ENCODE data around the gene RAB29. TPM values are rescaled to one million over a fixed set of nuclear protein-coding genes. Genes with fewer than 3 reads are reported as not detected.

Gene RAB29
- total and polyA plus RNA-seq, 4 experiments from 2014 or later = 59.7 to 102 (median 79.3) TPM

DNA sequence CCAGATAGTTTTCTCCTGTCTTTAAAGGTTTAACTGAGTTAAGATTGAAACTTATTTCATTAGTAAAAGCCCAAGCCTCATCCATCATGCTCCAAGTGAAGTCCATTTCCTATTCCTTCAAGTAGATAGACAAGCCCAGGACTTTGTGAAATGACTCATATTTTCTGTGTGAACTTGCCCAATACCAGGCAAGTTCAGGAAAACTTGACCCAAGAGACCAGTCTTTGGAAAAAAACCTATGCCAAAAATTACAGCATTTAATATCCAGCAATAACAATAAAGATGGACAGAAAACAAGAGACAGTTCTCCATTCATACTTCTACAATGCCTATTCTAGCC is 405 bp upstream of the RAB29 start:
- Histone ChIP-seq H3K36me3 (ENCODE audit: insufficient read depth, low read length) (peaks cover 1% of the 10 kb centered on the region), H3K9me3 (ENCODE audit: control insufficient read depth in 1 of 2, low read length in 2 of 2) (no peaks in the 10 kb centered on the region), H3K27ac (ENCODE audit: low read depth, low read length) (peak overlapping the region; percentile 87), H3K4me3 (ENCODE audit: low read length in 2 of 2) (peak overlapping the region; percentile 59 to 77), H3K27me3 (ENCODE audit: insufficient read depth, low read length) (no peaks in the 10 kb centered on the region), H3K4me1 (ENCODE audit: insufficient read depth, low read length) (peaks cover 43% of the 10 kb centered on the region)
- CTCF ChIA-PET (ENCODE audit: partially characterized antibody) = interaction anchor here (1.5 to 7.7 kb wide), 7 partner anchors 14 to 202 kb away, joined by 4 to 60 read pairs (median 6); no protein-coding TSS in a partner anchor
- intact Hi-C loops (cut with micrococcal nuclease) = loop anchor here (1.0 to 2.0 kb wide), 5 partner anchors 25 to 653 kb away; partner anchors contain the start of genes NUCKS1 and SLC41A1
- Mint-ChIP-seq H3K27me3 (no peaks in the 10 kb centered on the region), H3K36me3 (peaks cover 0 to 38% of the 10 kb centered on the region in 2 donors), H3K9me3 (no peaks in the 10 kb centered on the region), H3K27ac (peak overlapping the region; percentile 92 to 98 (median 97)), H3K4me3 (peak overlapping the region; percentile 91 to 100 (median 92)), H3K4me1 (peaks cover 34 to 64% (median 46%) of the 10 kb centered on the region in 4 donors)
- POLR2A ChIA-PET (ENCODE audit: partially characterized antibody) = interaction anchor here (0.5 to 6.4 kb wide), 14 partner anchors 10 to 144 kb away, joined by 3 to 129 read pairs (median 11); partner anchors contain the start of genes ELK4, NUCKS1, PM20D1 and SLC41A1
- no peak for DNase-seq

DNA sequence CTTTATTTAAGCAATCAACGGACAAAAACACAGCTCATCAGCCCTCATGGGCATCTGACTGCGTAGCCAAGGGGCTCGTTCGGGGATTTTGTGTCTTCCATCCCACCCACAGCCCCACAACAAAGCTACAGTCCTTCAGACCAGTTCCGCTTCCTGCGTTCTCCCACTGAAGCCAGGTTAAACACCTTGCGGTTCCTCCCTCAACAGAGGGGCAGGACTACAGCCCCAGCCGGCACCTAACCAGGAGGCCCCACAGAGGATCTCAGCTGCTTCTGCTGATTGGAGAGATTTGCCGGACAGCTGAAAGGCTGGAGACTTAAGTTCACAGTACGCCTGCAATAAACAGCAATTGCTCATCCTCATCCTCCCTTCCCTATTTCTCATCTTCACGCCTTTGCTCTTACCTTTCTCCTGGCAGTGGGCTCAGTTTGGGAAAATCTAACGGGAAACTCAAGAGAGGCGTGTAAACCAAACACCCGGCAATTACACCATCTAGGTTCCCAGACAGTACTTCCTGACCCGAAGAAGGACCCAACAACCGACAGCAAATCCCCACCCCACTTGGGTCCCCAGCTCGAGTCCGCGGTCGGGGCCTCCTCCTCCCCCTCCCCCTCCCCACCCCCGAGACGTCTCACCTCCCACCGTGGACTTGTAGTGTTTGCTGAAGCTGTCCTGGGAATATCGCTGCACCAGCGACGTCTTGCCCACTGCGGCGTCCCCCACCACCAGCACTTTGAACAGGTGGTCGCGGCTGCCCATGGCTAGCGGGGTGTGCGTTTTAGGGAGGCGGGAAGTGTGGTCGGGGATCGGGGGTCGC is 876 bp downstream of the RAB29 start:
- Histone ChIP-seq H3K27ac (ENCODE audit: low read depth, low read length) (peak overlapping the region; percentile 87), H3K27me3 (ENCODE audit: insufficient read depth, low read length) (no peaks in the 10 kb centered on the region), H3K4me1 (ENCODE audit: insufficient read depth, low read length) (peaks cover 43% of the 10 kb centered on the region), H3K4me3 (ENCODE audit: low read length in 2 of 2) (peak overlapping the region; percentile 59 to 77), H3K9me3 (ENCODE audit: control insufficient read depth in 1 of 2, low read length in 2 of 2) (no peaks in the 10 kb centered on the region), H3K36me3 (ENCODE audit: insufficient read depth, low read length) (peaks cover 14% of the 10 kb centered on the region)
- Mint-ChIP-seq H3K4me1 (peaks cover 35 to 75% (median 50%) of the 10 kb centered on the region in 4 donors), H3K36me3 (peaks cover 4 to 50% of the 10 kb centered on the region in 2 donors), H3K27ac (peak overlapping the region; percentile 92 to 98 (median 97)), H3K4me3 (peak overlapping the region; percentile 91 to 100 (median 92)), H3K9me3 (no peaks in the 10 kb centered on the region), H3K27me3 (no peaks in the 10 kb centered on the region)
- POLR2A ChIA-PET (ENCODE audit: partially characterized antibody) = interaction anchor here (0.8 to 6.4 kb wide), 23 partner anchors 9 to 1547 kb away, joined by 3 to 129 read pairs (median 6); partner anchors contain the start of genes CD55, ELK4, NUCKS1 and PM20D1
- intact Hi-C loops (cut with micrococcal nuclease) = loop anchor here (1.0 to 5.0 kb wide), 6 partner anchors 24 to 652 kb away; partner anchors contain the start of genes NUCKS1 and SLC41A1
- CTCF ChIA-PET (ENCODE audit: partially characterized antibody) = interaction anchor here (1.0 to 7.7 kb wide), 10 partner anchors 15 to 203 kb away, joined by 3 to 60 read pairs (median 5); partner anchors contain the start of gene ELK4
- DNase-seq = peak; percentile 31 to 61 (median 47)

DNA sequence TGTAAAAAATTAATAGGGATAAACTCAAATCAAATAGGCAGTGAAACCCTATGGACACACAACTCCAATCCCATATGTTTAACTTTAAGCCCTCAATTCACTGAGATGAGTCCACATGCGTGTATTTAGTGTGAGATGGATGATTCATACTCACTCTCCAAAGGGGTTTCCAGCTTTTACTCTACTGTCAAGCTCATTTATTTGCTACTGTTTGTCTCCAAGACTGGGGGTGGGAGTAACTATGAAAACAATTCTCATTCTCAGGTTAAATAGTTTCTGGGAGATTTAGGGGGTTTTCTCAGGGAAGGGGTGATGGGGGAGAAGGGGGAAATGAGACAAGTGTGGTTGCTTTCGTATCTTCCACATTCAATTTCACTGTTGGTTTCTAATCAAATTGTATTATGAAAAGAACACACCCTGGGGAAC is 2.7 kb downstream of the RAB29 start:
- Mint-ChIP-seq H3K27ac (peak overlapping the region; percentile 91 to 98 (median 96)), H3K9me3 (no peaks in the 10 kb centered on the region), H3K36me3 (peaks cover 9 to 63% of the 10 kb centered on the region in 2 donors), H3K4me1 (peaks cover 35 to 73% (median 51%) of the 10 kb centered on the region in 4 donors), H3K27me3 (no peaks in the 10 kb centered on the region), H3K4me3 (peak overlapping the region; percentile 13 to 100 (median 92))
- ChIA-PET CTCF (ENCODE audit: partially characterized antibody) (interaction anchor here (0.6 to 7.7 kb wide), 6 partner anchors 10 to 114 kb away, joined by 3 to 60 read pairs (median 4); no protein-coding TSS in a partner anchor), POLR2A (ENCODE audit: partially characterized antibody) (interaction anchor here (1.0 to 3.9 kb wide), 4 partner anchors 10 to 27 kb away, joined by 4 to 29 read pairs (median 12); partner anchors contain the start of gene NUCKS1)
- DNase-seq = no peak
- Histone ChIP-seq H3K27ac (ENCODE audit: low read depth, low read length) (peak overlapping the region; percentile 87), H3K4me1 (ENCODE audit: insufficient read depth, low read length) (peaks cover 43% of the 10 kb centered on the region), H3K4me3 (ENCODE audit: low read length in 2 of 2) (no peak overlapping the region), H3K9me3 (ENCODE audit: control insufficient read depth in 1 of 2, low read length in 2 of 2) (no peaks in the 10 kb centered on the region), H3K36me3 (ENCODE audit: insufficient read depth, low read length) (peaks cover 21% of the 10 kb centered on the region), H3K27me3 (ENCODE audit: insufficient read depth, low read length) (no peaks in the 10 kb centered on the region)
- intact Hi-C loops (cut with micrococcal nuclease) = loop anchor here (5.0 kb wide), 1 partner anchor 35 kb away; no protein-coding TSS in a partner anchor

DNA sequence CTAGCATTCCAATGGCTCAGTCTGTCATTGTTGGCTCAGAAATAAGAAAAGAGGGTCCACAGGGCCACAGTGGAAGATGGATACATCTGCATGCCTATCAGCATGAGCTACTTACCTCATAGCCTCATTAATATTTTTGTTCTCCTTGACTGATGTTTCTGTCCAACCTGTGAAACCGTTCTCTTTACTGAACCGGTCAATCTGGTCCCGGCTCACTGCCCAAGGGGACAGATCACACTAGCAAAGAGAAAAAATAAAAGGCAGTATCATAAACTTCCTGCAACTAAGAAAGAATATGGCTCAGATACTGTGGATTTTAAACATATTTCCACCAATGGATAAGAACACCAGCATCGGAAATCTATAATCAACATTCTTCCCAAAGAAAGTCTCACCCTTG is 4.7 kb downstream of the RAB29 start:
- Mint-ChIP-seq H3K36me3 (peaks cover 18 to 76% of the 10 kb centered on the region in 2 donors), H3K9me3 (no peaks in the 10 kb centered on the region), H3K4me3 (peak overlapping the region in 4 of 8 donors; percentile 45 to 98 (median 52)), H3K27me3 (no peaks in the 10 kb centered on the region), H3K27ac (peak overlapping the region; percentile 63 to 97 (median 92)), H3K4me1 (peaks cover 28 to 64% (median 47%) of the 10 kb centered on the region in 4 donors)
- Histone ChIP-seq H3K27me3 (ENCODE audit: insufficient read depth, low read length) (no peaks in the 10 kb centered on the region), H3K27ac (ENCODE audit: low read depth, low read length) (no peak overlapping the region), H3K4me3 (ENCODE audit: low read length in 2 of 2) (no peak overlapping the region), H3K36me3 (ENCODE audit: insufficient read depth, low read length) (peaks cover 21% of the 10 kb centered on the region), H3K9me3 (ENCODE audit: control insufficient read depth in 1 of 2, low read length in 2 of 2) (no peaks in the 10 kb centered on the region), H3K4me1 (ENCODE audit: insufficient read depth, low read length) (peaks cover 34% of the 10 kb centered on the region)
- ChIA-PET CTCF (ENCODE audit: partially characterized antibody) (interaction anchor here (0.8 kb wide), 1 partner anchor 207 kb away, joined by 3 read pairs; no protein-coding TSS in a partner anchor), POLR2A (ENCODE audit: partially characterized antibody) (interaction anchor here (3.1 kb wide), 1 partner anchor 22 kb away, joined by 17 read pairs; the partner anchor contains the start of gene NUCKS1)
- intact Hi-C loops (cut with micrococcal nuclease) = loop anchor here (5.0 kb wide), 1 partner anchor 33 kb away; no protein-coding TSS in a partner anchor
- DNase-seq = no peak

DNA sequence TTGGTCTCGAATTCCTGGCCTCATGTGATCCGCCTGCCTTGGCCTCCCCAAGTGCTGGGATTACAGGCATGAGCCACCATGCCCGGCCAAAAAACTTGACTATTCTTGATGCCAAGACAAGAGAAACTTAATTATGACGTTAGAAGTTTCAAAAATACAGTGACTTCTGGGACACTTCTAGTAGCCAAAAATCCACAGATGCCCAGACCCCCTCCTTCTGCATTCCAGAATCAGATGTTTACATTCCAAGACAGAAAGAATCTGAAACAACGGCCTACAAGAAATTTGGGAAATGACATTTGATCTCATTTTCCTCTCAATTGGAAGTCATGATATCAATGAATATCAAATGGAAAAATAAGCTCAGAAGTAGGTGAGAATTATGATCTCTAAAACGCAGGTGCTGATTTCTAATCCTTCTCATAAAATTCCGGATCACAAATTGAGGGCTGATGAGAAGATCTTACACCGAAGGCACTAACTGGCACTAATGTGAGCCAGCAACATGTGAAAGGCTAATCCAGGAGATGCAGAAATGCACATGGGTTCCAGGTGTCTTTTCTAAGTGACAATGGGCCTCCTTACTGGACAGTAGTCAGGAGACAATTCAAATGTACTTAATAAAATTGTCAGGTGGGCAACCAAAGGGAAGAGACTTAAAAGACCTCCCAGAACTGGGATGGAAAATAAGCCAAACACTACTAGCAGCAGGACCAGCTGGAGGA is 5.5 kb downstream of the RAB29 start:
- no peak overlapping the region for H3K27ac ChIP-seq (ENCODE audit: low read depth, low read length)
- peaks cover 21% of the 10 kb centered on the region for H3K36me3 ChIP-seq (ENCODE audit: insufficient read depth, low read length)
- H3K4me3 ChIP-seq (ENCODE audit: low read length in 2 of 2) = no peak overlapping the region
- intact Hi-C loops (cut with micrococcal nuclease) = loop anchor here (5.0 kb wide), 1 partner anchor 33 kb away; no protein-coding TSS in a partner anchor
- H3K36me3 Mint-ChIP-seq = peaks cover 18 to 72% of the 10 kb centered on the region in 2 donors
- H3K4me3 Mint-ChIP-seq = no peak overlapping the region
- H3K27ac Mint-ChIP-seq = peak overlapping the region in 4 of 7 donors; percentile 10 to 92 (median 47)
- ChIA-PET POLR2A (ENCODE audit: partially characterized antibody) (interaction anchor here (3.1 kb wide), 1 partner anchor 21 kb away, joined by 17 read pairs; the partner anchor contains the start of gene NUCKS1), CTCF (ENCODE audit: partially characterized antibody) (no interaction called here)
- H3K9me3 Mint-ChIP-seq = no peaks in the 10 kb centered on the region
- H3K27me3 Mint-ChIP-seq = no peaks in the 10 kb centered on the region
- H3K4me1 Mint-ChIP-seq = peaks cover 24 to 56% (median 43%) of the 10 kb centered on the region in 4 donors
- peaks cover 31% of the 10 kb centered on the region for H3K4me1 ChIP-seq (ENCODE audit: insufficient read depth, low read length)
- H3K9me3 ChIP-seq (ENCODE audit: control insufficient read depth in 1 of 2, low read length in 2 of 2) = no peaks in the 10 kb centered on the region
- DNase-seq = no peak
- H3K27me3 ChIP-seq (ENCODE audit: insufficient read depth, low read length) = no peaks in the 10 kb centered on the region

DNA sequence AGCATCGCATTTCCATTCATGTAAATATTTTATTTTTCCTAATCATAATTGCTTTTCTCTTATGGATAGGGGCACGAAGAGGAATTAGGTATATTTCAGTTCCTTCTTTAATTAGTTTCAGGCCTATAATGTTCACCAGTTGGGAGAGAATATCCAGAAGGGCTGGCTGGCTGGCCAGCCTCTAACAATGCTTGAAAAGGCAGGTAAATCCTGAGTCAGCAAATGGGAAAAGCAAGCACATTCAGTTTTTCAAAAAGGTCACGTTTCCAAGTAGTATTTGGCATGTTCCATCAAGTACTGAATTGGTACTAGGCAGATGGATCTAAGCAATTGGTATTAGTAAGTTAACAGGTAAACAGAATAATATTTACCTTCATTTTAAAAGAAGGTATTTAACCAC is 8.0 kb downstream of the RAB29 start:
- Histone ChIP-seq H3K4me1 (ENCODE audit: insufficient read depth, low read length) (peaks cover 12% of the 10 kb centered on the region), H3K27ac (ENCODE audit: low read depth, low read length) (no peak overlapping the region), H3K9me3 (ENCODE audit: control insufficient read depth in 1 of 2, low read length in 2 of 2) (no peaks in the 10 kb centered on the region), H3K27me3 (ENCODE audit: insufficient read depth, low read length) (no peaks in the 10 kb centered on the region), H3K4me3 (ENCODE audit: low read length in 2 of 2) (no peak overlapping the region), H3K36me3 (ENCODE audit: insufficient read depth, low read length) (peaks cover 21% of the 10 kb centered on the region)
- Mint-ChIP-seq H3K4me1 (peaks cover 11 to 31% (median 23%) of the 10 kb centered on the region in 4 donors), H3K27ac (peak overlapping the region in 3 of 7 donors; percentile 9 to 60 (median 48)), H3K9me3 (no peaks in the 10 kb centered on the region), H3K27me3 (no peaks in the 10 kb centered on the region), H3K36me3 (peaks cover 22 to 53% of the 10 kb centered on the region in 2 donors), H3K4me3 (no peak overlapping the region)
- ChIA-PET CTCF (ENCODE audit: partially characterized antibody) (interaction anchor here (1.0 kb wide), 1 partner anchor 55 kb away, joined by 3 read pairs; no protein-coding TSS in a partner anchor), POLR2A (ENCODE audit: partially characterized antibody) (no interaction called here)
- intact Hi-C loops (cut with micrococcal nuclease) = no loop called here
- DNase-seq = no peak
